GM18520 (cell line): ENCODE measurements around the gene ZNF558.
A peak's percentile ranks its signal among the peaks of the same experiment; 100 is the strongest.

Experiments
- ATAC-seq: cut with Tn5 transposase; IDR thresholded peaks from one replicate; pipeline ENCODE4 v1.9.1; 2021; ENCODE audit not compliant: unreplicated experiment

Gene ZNF558

DNA sequence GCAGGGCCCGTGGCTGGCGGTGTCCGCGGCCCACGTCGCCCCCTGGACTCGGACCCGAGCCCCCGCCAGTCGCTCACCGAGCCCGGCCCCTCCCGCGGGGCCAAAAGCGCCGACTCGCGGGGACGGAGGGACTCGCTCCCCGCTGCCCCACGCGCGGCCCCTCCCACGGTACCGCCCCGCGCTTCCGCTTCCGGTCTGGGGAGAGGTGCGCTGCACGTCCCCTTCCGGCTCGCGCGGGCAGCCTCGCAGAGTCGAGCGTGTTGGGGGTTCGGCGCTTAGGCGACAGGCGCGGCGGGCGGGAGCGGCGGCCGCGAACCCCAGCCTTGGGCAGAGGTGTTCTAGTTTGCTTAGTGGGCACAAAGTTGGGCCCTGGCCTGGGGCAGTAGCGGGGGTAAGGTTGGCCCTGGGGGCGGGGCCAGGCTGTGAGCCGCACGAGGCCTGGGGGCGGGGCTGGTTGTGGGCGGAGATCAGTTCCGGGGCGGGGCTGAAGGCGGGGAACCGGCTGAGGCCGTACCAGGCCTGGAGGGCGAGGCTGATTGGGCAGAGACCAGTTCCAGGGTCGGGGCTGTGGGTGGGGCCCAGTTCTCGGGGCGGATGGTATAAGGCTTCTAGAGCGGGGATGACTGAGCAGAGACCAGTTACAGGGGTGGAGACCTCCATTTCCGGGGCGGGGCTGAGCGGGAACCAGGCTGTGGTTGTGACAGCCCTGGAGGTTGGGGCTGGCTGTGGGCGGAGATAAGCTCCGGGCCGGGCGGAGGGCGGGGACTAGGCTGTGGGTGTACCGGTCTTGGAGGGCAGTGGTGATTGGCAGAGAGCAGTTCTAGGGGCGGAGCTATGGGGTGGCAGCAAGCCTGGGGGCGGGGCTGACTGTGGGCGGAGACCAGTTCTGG is at the start of gene ZNF558, which contains the start of gene MBD3L1:
TSS of gene ZNF558 (minus strand) at position 173 of the 890 bp plus-strand sequence. CDS start 9,645 bp downstream, outside the sequence.
TSS of gene MBD3L1 (plus strand) at position 246 of the 890 bp plus-strand sequence. CDS start 10,302 bp downstream, outside the sequence.
- peak; percentile 53 for ATAC-seq

DNA sequence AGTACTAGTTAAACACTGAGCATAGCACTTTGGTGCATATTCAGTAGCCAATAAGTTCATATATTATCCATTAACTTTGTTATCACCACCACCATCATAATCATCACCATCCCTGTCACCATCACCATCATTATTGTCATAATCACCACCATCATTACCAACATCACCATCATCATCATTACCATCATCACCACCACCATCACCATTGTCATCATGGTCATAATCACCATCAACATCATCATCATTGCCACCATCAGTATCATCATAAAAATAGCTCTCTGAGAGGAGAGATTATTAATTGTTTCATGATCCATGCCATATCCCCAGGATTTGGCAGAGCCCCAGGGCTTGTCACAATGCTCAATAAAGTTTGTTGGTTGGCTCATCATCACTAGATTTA is 49.4 kb upstream of the ZNF558 start:
- ATAC-seq: no peak

DNA sequence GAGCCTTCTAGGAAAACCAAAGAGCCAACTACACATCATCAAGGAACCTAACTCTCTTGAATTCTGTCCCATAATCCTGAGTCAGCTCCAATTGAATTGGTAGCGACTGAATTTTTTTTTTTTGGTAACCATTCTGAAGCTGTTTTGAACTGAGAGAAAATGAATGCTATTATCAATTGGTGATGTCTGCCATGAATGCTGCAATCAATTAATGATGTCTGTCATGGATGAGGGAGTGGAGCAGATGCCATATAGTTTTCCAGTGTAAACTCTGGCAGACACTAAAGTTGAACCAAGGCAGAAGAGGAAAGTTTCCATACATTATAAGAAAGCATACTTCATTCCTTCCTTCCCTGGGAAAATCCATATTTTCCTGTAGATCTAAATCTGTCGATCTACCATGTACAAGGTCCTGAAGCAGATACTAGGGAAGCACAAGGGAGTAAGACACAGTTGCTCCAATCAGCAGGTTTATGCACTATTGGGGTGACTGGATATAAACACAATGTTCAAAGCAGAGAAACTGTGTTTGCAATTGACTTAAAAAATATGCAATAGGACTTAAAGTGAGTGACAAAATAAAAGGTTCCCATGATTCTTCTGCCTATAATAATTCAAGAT is 48.9 kb upstream of the ZNF558 start:
- ATAC-seq: no peak

DNA sequence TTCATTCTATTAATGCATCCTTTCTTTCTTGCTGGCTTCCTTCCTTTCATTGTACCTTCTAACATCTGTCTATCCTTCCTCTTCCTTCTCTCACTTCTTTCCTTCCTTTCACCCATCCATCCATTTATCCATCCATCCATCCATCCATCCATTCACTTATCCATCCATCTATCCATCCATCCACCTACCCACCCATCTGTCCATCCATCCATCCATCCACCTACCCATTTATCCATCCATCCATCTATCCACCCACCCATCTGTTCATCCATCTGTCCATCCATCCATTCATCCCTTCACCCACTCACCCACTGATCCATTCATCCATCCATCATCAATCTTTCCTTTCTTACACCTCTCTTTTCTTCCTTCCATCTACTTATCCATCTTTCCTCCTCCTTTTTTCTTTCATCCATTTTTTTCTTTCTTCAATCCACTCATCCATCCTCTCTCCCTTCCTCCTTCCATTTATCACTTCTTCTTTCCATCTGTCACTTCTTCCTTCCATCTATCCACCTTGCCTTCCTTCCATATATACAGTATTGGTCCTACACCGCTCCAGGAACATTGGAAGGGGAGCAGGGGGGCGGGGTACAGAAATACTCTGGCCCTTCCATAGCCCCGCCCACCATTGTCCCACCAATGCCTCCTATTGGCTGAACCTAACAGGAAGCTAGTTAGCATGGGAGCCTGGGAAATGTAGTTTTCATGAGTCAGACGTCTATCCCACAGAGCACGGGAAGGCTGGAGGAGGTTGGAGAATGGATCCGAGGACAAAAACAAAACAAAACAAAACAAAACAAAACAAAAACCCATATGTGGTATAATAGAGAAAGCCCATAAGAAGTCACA is 46.0 kb upstream of the ZNF558 start:
- no peak for ATAC-seq

DNA sequence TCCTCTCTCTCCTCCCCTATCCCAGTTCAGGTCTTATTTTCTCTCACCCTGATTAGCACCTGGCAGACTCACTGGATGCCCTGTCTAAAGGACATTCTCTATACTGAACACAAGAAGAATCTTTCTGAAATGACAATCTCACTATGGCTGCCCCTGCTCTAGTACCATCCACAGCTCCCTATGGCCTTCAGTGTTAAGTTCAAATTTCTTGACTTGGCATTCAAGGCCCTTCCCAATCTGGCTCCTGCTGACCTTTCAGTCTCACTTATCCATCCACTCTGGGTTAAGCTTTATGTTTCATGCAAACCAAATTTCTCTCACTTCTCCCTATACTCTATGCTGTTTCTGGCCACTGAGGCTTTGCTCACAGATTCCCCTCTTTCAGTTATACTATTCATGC is 34.2 kb upstream of the ZNF558 start:
- no peak for ATAC-seq

DNA sequence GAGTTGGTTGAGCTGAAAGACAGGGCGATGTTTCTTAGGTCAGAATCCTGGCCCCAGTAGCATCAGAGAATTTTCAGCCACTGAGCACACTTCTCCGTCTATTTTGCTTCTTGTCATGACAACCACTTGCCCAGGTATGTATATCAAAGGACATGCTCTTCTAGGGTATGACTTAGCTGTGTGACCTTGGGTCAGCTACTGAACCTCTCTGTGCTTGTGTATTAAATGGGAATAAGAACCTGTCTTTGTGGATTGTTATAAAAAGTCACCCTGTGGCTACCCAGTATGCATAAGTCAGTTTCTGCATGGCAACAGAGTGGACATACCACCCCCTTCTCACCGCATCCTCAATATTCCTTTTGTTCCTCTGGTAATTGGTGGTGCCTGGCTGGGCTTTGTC is 26.2 kb upstream of the ZNF558 start:
- ATAC-seq: no peak

DNA sequence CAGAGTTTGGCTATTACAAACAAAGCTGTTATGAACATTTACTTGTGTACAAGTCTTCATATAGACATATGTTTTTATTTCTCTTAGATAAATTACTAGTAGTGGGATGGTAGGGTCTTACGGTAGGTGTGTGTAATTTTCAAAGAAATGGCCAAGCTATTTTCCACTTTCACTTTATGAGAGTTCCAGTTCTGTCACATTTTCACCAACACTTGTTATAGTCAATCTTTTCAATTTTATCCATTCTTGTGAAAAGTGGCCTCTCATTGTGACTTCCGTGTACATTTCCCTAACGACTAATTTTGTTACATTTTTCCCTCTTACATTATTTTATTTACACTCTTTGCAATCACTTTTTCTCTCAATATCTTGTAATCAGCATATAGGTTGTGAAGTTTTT is 18.4 kb upstream of the ZNF558 start:
- ATAC-seq: no peak

DNA sequence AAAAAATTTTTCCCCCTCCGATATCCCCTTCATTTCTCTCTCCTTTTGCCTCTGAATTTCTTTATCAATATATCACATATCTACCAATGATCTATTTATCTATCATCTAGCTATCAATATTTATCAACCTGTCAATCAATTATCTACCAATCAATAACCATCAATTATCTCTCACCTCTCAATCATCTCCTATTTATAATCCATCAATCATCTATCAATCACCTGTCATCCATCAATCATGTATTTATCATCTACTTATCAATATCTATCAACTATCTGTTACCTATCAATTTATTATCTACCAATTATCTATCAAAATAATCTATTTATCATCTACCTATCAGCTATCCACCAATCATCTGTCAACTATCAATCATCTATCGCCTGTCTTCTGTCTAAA is 17.1 kb upstream of the ZNF558 start:
- ATAC-seq: no peak

DNA sequence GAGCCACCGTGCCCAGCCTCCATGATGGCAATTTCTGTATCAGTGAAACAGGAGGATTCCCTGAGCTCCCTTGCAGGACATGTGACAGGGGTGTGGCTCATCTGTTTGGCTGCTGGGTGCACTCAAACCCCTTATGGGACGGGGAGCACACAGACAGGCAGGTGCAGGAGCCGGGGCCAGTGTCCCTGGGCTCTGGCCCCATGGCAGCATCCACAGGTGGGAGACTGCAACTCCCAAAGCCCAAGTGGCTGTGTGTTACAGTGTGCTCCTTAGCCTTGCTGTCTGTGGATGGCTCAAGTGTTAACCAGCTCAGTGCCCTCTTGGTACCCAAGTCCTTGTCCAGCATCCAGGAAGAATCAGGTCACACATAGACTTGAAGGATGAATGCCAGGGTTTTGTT is 14.7 kb upstream of the ZNF558 start:
- no peak for ATAC-seq

DNA sequence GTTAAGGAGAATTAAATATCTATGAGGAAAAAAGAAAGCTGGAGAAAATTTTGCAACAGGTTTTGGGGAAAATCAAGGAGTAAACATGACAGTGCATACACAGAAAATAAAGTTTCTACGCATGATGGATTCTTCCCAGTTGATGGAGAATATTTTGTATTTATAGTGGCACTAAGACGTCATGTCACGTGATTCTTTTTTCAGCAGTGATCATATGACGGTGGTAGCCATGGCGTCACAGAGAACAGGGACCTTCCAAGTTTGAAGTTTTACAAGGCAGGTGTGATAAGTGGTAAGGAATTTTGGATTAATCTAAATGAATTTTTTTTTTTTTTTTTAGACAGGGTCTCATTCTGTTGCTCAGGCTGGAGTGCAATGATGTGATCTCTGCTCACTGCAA is 8.6 kb upstream of the ZNF558 start:
- no peak for ATAC-seq

DNA sequence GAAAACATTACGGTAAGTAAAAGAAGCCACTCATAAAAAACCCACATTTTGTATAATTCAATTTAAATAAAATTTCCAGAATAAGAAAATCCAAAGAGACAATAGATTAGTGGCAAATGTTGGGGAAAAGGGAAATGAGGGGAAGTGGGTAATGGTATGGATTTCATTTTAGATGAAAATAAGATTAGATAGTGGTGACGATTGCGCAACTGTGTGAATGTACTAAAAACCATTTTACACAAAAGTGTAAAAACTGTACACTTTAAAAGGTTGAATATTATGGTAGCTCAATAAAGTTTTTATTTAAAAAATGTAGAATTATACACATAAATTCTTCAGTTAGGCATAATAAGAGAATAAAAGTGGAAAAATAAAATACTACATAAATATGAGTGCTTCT is 3.8 kb upstream of the ZNF558 start:
- no peak for ATAC-seq

DNA sequence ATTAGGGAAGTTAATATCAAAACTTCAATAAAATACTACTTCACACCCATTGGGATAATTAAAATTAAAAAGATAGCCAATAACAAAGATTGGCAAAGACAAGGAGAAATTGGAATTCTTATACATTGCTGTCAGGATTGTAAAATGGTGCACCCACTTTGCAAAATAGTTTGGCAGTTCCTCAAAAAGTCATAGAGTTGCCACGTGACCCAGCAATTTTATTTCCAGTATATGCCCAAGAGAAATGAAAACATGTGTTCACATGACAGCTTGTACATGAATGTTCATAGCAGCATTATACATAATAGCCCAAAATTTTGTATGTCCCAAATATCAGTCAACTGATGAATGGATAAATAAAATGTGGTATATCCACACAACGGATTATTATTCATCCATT is 3.3 kb upstream of the ZNF558 start:
- no peak for ATAC-seq

DNA sequence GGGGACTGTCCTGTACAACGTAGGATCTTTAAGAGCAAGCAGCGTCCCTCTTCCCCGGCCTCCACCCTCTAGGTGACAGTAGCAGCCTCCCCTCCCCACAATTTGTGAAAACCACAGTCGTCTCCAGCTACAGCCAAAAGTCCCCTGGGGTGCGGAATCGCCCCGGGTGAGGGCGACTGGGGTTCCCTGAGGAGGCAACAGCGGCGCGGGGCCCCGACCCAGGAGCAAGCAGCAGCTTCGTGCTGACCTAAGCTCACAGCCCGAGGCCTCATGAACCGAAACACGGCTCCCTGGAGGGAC is 322 bp downstream of the ZNF558 start:
- ATAC-seq: peak; percentile 22

DNA sequence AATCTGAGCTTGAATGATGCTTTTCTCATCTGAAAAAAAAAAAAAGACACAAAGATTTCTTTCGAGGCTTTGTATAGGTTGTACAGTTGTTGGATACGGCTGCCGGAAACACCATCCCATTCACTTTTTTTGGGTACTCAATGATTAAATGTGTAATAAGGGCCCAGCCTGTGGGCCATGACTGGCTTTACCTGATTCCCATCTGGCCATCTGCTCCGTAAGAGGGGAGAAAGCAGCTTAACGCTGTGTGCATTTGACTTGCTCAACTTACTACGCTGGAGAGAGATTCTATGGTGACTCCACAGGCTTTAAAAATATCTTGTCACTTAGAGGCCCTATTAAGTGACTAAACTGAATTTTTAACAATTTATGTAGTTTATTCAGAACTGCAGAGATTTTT is 731 bp downstream of the ZNF558 start:
- no peak for ATAC-seq

DNA sequence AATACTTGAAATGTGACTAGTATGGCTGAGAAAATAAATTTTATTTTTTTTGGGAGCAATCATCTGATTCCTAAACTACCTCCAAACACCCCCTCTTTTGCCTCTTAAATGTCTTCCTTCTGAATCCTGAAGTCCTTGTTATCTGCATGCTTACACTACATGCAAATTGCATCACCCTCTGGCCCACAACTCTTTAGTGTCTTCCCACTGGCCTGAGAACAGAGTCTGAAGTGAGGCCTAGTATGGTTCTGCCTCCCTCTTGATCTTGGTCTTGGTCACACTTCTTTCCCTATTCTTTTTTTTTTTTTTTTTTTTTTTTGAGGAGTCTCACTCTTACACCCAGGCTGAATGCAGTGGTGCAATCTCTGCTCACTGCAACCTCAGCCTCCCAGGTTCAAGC is 4.8 kb downstream of the ZNF558 start:
- no peak for ATAC-seq

DNA sequence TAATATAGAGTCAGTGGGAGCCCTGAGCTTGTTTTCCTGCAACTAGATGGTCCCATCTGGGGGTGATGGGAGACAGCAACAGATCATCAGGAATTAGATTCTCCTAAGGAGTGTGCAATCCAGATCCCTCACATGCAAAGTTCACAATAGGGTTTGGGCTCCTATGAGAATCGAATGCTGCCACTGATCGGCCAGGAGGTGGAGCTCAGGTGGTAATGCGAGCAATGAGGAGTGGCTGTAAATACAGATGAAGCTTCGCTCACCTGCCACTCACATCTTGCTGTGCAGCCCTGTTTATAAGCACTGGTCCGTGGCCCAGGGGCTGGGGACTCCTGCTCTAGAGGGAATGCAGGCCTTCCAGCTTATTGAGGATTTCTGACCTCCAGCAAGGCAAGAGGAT is 5.7 kb downstream of the ZNF558 start:
- ATAC-seq: no peak

DNA sequence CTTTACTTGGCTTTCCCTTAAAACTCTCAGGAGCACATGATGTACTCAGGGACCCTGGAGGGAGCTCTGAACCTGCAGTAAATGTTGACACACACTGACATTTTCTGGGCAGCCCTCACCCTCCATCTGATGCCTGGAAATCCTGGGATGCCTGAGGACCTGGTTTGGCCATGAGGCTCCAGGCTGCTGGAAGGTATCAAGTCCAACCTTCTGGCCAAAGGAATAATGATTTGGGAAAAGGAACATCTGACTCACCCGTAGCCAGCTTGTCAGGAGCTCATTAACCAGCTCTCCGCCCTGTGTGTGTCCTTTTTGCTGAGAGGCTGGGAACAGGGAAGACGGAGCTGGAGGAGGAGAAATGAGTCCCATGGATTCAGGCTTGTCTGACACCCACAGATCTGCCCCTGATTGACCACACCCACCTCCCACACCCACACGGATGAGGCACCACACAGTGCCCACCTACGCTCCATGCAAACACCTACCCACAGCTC is 10.3 kb downstream of the ZNF558 start:
- ATAC-seq: no peak

DNA sequence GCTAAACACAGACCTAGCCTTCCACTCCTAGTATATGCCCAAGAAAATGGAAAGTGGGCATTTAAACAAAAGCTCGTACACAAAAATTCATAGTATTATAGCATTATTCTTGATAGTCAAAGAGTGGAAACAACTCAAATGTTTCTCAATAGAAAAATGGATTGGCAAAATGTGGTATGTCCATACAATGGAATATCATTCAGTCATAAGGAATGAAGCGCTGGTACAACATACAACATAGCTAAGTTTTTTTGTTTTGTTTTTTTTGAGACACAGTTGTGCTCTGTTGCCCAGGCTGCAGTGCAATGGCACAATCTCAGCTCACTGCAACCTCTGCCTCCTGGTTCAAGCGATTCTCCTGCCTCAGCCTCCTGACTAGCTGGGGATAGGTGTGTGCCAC is 11.9 kb downstream of the ZNF558 start:
- no peak for ATAC-seq

DNA sequence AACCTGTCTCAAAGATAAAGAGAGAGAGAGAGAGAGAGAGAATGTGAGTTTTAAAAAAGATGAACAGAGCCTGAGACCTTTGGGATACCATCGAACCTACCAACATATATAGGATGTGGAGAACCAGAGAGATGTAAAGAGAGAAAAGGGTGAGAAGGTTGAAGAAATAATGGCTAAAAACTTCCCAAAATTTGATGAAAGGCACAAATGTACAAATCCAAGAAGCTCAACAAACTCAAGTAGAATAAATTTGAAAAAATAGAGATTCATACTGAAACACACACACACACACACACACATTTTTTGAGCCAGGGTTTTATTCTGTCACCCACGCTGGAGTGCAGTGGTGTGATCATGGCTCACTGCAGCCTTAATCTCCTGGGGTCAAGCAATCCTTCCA is 16.3 kb downstream of the ZNF558 start:
- ATAC-seq: no peak

DNA sequence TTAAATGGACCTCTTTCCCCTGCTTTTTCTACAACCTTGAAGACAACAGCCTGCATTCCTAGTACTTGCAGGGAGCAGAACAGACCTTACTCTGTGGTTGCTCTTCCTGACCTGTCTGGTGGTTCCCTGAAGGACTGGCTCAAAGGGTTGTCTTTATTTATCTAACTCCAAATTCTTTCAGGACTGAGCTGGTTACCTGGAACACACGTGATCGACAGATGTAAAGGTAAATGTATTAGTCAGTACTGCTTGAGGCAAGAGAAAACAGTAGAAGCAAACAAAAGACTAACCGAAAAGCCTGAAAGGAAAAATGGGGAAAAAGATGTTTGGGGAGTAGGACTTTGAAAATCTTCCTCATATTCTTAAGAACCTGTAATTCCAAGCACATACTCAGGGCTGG is 17.9 kb downstream of the ZNF558 start:
- no peak for ATAC-seq

DNA sequence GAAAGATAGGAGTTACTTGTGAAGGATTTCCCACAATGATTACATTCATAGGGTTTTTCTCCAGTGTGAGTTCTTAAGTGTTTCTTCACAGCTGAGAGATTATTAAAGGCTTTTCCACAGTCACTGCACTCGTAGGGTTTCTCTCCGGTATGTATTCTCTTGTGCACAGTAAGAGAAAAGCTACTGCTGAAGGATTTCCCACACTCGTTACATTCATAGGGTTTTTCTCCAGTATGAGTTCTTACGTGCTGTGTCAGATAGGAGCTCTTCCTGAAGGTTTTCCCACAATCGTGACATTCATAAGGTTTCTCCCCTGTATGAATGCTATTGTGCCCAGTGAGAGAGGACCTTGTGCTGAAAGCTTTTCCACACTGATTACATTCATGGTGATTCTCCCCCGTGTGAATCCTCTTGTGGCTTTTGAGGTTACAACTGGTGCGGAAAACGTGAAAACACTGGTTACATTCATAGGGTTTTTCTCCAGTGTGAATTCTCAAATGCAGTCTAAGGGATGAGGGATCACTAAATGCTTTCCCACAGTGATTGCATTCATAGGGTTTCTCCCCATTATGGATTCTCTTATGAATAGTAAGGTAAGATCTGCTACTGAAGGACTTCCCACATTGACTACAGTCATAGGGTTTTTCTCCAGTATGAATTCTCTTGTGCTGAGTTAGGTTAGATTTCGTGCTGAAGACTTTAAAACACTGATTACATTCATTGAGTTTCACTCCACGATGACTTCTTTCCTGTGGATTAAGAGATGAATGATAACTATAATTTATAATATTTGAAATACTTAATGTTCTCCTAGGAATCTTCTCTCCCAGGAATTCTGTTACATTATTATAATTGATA is 20.6 kb downstream of the ZNF558 start:
- ATAC-seq: no peak
